NCI-H526 treated with DMSO at 0.1 percent for 48 hours (cell line): ENCODE measurements around the gene HOXB9.

ENCODE experiments used
- DNase-seq: peaks from one replicate; lab custom pipeline; 2025; lab: John Stamatoyannopoulos, UW

HOXB9 gene

GRCh38 chr17:48610282-48611211, 15.6 kb downstream of the HOXB9 start, which contains the start of gene HOXB7:
HOXB7 (minus strand) TSS chr17:48611017; CDS start chr17:48610918, 99 bp downstream.
- no peak for DNase-seq

- DNase-seq: no peak
Measured at GRCh38 chr17:48609759-48610281, 16.3 kb downstream of the HOXB9 start.

- DNase-seq: no peak
Measured at GRCh38 chr17:48609033-48609432, 17.1 kb downstream of the HOXB9 start.

GRCh38 chr17:48608494-48608834, 17.7 kb downstream of the HOXB9 start:
- DNase-seq: no peak

GRCh38 chr17:48606892-48607614, 19.1 kb downstream of the HOXB9 start:
- DNase-seq: no peak

- no peak for DNase-seq
Measured at GRCh38 chr17:48605991-48606891, 19.9 kb downstream of the HOXB9 start.

DNA sequence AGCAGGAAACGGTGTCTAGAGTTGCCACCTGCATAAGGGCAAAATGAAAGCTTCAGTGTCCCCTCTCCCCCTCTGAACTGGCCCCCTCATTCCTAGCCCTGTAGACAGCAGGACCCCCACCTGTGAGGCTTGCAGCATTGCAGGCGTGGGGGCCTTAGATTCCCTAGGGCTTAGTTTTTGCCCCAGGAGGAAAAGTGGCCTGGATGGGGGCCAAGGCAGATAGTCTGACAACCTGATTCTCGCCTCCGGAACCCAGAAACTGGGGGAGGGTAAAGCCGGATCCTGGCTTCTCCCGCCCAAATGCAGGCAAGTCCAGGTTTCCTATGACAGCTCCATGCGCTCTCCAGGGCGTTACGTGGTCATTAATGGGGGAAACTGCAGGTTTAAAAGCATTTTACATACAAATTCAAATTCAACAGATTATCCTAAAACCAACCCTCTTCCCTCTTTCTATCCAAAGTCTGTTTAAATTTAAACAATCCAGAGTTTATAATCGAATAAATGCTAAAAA, 20.7 kb downstream of the HOXB9 start:
- no peak for DNase-seq

DNA sequence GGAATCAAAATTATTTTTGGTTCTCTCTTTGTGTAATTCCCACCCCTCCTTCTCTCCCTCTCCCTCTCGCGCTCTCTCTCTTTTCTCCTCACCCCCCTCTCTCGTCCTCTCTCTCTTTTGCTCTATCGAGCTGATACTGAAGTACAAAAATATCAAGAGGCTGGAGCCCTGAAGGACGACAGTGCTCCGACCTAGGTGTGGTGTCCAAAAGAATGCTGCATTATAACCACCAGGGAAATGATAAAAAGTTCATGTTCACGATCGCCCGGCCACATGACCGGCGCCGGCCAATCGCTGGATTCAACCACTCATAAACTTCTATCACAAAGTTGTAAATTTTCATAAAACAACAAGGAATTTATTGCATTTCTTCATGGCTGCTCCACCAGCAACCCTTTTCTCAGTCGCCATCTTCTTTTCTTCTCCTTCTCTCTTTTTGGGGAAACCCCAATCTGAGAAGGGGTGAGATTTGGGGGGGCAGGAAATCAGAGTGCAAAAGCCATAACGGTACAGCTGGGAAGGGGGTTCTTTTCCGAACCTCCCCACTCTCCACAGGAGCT, 21.3 kb downstream of the HOXB9 start, which contains the start of gene HOXB6:
Gene HOXB6, minus strand, starts transcription at position 217 of the 560 bp plus-strand sequence. CDS start 6,836 bp downstream, outside the sequence.
- no peak for DNase-seq

GRCh38 chr17:48603959-48604769, 22.0 kb downstream of the HOXB9 start:
- no peak for DNase-seq

- DNase-seq: no peak
Measured at GRCh38 chr17:48601539-48602425, 24.4 kb downstream of the HOXB9 start.

- no peak for DNase-seq
Measured at GRCh38 chr17:48601207-48601538, 25.0 kb downstream of the HOXB9 start.

- DNase-seq: no peak
Measured at GRCh38 chr17:48600244-48601098, 25.7 kb downstream of the HOXB9 start.

- no peak for DNase-seq
Measured at GRCh38 chr17:48599354-48599753, 26.8 kb downstream of the HOXB9 start.

GRCh38 chr17:48598736-48599135, 27.4 kb downstream of the HOXB9 start:
- DNase-seq: no peak

DNA sequence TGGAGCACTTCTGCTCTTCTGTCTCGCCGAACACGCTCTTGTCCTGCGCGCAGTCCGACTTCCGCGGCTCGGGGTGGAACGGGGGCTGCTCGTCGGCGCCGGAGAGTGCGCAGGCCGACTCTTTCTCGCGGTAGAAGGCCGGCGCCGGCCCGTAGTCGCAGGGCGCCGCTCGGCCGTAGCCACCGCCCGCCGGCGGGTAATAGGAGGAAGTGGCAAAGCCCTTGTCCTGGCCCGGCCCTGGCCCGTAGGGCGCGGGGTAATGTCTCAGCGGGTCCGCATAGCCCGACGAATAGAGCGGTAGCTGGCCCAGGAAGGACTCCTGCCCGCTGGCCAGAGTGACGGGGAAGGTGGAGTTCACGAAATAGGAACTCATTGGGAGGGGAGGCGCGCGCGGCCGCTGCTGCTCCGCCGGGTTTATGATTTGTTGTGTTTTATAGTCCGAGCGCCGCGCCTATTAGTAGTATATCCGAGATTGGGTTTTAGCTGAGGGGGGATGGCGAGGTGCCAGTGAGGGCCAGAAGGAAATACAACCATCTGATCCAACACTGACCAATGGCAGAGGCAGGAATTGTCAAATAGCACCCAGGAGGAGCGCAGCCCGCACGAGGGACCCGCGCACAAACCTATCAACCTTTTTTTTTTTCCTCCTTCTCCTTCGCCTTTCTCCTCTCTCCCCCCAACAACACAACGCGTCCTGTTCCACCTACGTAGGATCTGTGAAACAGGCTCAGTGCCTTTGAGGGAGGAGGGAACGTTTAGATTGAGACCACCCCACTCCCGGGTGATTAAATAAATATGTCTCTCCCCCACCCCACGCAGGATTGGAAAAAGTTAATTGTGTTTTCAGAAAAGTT, 28.2 kb downstream of the HOXB9 start:
- DNase-seq: no peak

GRCh38 chr17:48597528-48597777, 28.7 kb downstream of the HOXB9 start:
- DNase-seq: no peak

DNA sequence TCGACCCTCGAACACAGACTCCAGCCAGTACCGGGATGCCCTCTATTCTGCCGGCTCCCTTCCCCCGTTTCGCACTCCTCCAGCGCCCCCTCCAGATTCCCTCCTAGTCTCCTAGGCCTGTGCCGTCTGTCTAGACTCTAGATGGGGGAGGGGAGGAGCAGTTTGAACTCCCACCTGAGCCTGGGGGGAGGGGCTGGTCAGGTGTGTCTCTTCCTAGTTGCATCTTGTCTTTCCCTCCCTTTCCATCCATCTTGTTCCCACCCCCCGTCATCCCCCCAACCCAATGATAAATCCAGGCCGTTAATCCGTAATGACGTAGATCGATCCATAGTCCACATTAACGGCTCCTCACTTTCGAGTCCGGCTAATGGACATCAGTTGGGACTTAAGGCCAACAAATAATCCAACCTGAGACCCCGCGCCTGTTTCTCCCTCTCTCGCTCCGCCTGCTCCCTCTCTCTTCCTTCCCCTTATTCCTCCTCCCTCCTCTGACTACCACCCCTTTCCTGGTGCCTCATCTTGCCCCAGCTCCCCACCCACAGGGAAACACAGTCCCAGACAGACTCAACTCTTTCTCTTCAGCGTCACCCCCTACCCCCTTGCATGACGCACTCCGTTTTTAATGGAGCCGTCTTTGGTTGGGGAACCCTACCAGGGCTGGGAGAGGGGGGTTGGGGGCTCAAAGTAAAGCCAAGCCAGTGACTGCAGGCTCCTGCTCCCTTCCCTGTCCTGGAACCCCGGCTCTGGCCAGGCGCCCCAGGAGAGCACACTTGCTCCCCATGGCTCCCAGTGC, 29.2 kb downstream of the HOXB9 start:
- DNase-seq: no peak
